GM10266 (cell line): ENCODE data around the gene DCAF6.
"Not testable (repeated sequence)": the region's sequence is repeated elsewhere in the genome, so short reads cannot be mapped to it uniquely, and the experiment has no call there.

Source experiments
- DNase-seq: peaks from one replicate; pipeline ENCODE4 v3.0.0; 2012; ENCODE audit errors: extremely low spot score
- TF ChIP-seq, protein P1 (sequence below): IDR thresholded peaks from 2 replicates; pipeline ENCODE4 v1.5.1; 2012; ENCODE audit warnings: mild to moderate bottlenecking, low read depth; ENCODE audit not compliant: control insufficient read depth, insufficient read depth; ENCODE audit errors: missing control alignments

The DCAF6 gene

DNA sequence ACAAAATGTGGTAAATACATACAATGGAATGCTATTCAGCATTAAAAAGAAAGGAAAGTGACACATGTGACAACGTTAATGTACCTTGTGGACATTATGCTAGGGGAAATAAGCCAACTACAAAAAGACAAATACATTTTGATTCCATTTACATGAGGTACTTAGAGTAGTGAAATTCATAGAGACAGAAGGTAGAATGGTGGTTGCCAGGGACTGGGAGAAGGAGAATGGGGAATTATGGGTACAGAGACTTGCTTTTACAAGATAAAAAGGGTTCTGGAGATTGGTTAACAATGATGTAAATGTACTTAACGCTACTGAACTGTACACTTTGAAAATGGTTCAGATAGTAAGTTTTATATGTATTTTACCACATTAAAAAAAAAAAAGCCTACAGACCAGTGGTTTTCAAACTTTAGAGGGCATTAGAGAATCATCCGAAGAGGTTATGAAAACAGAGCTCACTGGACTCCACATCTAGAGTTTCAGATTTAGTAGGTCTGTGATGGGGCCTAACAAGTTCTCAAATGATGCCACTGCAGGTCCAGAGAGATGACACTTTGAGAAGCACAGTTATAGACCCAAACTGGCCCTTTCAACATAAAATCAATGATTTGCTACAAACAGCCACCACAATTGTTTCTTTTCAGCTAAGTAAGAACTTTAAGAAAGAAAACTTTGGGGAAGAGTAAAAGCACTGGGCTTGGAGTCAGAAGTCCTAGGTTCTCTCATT, 13.0 kb upstream of the DCAF6 start:
- TF ChIP-seq, protein P1, sequence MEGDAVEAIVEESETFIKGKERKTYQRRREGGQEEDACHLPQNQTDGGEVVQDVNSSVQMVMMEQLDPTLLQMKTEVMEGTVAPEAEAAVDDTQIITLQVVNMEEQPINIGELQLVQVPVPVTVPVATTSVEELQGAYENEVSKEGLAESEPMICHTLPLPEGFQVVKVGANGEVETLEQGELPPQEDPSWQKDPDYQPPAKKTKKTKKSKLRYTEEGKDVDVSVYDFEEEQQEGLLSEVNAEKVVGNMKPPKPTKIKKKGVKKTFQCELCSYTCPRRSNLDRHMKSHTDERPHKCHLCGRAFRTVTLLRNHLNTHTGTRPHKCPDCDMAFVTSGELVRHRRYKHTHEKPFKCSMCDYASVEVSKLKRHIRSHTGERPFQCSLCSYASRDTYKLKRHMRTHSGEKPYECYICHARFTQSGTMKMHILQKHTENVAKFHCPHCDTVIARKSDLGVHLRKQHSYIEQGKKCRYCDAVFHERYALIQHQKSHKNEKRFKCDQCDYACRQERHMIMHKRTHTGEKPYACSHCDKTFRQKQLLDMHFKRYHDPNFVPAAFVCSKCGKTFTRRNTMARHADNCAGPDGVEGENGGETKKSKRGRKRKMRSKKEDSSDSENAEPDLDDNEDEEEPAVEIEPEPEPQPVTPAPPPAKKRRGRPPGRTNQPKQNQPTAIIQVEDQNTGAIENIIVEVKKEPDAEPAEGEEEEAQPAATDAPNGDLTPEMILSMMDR: no peak
- no peak for DNase-seq

DNA sequence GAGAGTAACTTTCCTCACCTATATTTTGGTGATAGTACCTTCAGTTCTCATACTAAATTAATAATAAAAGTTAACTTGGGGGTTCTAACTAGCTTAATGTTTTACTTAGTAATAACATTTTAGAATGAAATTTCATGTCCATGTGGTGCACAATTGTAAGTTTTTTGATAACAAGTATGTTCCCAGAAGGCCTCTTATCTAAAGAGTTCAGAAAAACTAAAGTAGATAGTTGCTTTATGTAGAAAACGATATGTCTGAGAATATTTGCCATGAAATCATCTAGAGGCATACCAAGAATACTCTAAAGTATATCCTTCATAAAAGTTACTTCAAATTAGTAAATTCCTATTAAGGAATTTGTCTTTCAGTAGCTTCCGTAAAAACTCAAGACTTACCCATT, 12.4 kb upstream of the DCAF6 start:
- TF ChIP-seq, protein P1: no peak
- no peak for DNase-seq

DNA sequence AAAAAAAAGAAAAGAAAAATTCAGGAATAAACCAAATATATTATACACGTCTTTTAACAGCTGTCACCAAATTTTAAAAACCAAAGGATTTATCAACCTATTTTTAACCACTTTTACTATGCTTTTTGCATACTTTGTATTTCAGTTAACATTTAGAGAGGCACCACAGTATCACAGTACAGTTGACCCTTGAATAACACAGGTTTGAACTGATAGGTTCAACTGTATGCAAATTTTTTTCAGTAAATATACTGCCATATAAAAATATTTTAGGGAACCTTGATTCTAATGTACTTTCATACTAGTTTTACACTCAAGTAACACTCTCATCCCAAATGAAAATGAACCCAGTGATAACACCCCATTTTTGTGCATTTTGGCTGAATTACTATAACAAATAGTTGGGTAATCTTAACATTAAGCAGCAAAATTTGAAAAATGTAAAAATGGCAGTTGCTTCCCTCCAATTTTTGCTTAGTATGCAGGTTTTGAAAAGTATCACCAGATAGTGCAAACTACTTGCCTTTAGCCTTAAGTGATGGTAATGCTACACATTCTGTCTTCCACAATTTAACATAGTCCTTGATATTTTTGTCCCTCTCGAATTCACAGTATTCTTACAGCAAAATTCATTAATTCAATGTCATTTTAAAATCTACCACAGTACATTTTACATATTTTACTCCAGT, 11.8 kb upstream of the DCAF6 start:
- DNase-seq: no peak
- TF ChIP-seq, protein P1: no peak

DNA sequence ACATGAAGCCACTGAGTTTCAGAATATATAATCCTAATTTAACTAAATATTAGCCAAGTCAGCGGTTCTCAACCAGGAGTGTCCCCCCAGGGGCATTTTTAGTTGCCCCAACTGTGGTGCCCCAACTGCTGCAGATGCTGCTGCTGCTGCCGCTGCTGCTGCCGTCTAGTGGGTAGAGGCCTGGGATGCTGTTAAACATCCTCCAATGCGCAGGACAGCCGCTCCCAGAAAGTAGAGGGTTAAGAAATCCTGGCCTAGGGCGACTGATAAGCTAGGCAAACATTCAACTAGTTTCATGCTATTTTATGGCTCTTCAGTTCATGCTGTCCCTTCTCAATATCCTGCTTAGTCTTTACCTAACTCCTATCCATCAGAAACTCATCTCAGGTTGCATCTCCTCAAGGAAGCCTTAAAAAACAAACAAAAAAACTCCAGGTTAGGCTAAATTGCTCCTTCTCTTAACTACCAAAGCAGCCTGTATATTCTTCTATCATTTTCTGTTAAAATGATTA, 9.9 kb upstream of the DCAF6 start:
- TF ChIP-seq, protein P1: no peak
- no peak for DNase-seq

GRCh38 chr1:167927046-167927754, 9.3 kb upstream of the DCAF6 start:
- no peak for DNase-seq
- TF ChIP-seq, protein P1: no peak

DNA sequence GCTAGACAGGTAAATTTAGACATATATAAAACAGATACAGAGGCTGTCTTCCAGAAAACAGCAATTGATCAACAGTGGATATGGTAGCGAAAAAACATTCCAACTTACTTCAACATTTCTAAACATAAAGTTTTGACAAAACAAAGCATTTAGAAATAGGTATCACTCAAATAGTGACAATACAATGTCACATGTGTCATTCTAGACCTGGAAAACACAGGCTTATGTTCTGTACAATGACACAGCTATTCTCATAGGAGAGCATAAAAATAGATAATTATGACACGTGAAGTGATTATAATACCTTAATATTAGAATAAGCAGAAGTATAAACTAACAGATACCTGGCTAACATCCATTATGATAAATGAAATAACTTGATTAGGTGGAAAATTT, 8.0 kb upstream of the DCAF6 start:
- TF ChIP-seq, protein P1: no peak
- DNase-seq: no peak

GRCh38 chr1:167928919-167929318, 7.6 kb upstream of the DCAF6 start:
- not testable (repeated sequence) for DNase-seq
